Prostate gland (tissue), 2 donors: ENCODE results near the gene LONP1. TPM values are rescaled to one million over a fixed set of nuclear protein-coding genes. Genes with fewer than 3 reads are reported as not detected.
"Not testable (repeated sequence)": the region's sequence is repeated elsewhere in the genome, so short reads cannot be mapped to it uniquely, and the experiment has no call there.

Source experiments
- DNase-seq: peaks from one replicate; pipeline ENCODE4 v3.0.0-alpha.2; 2019; ENCODE audit warnings: low spot score
- H3K27ac ChIP-seq, 2 donors: fragments of 200-600 bp; sonication (generic); 2 replicates each; pipeline ENCODE4 v1.5.1; 2017 to 2019
- H3K27me3 ChIP-seq: fragments of 200-600 bp; sonication (generic); replicated peaks from 2 replicates; pipeline ENCODE4 v1.5.1; 2019; ENCODE audit not compliant: insufficient read depth
- H3K36me3 ChIP-seq, 2 donors: fragments of 200-600 bp; sonication (generic); 1 replicate in 1 of 2; 2 replicates in 1 of 2; pipeline versions ENCODE4 v1.5.1 to v1.8.1; 2017 to 2019
- H3K4me1 ChIP-seq: fragments of 200-600 bp; sonication (generic); replicated peaks from 2 replicates; pipeline ENCODE4 v1.5.1; 2019
- H3K4me3 ChIP-seq, 2 donors: fragments of 200-600 bp; sonication (generic); 2 replicates each; pipeline ENCODE4 v1.5.1; 2017 to 2019
- H3K9me3 ChIP-seq: fragments of 200-600 bp; sonication (generic); 2 replicates; pipeline ENCODE4 v1.5.1; 2017
- POLR2A ChIP-seq: fragments of 450-650 bp; IDR thresholded peaks from one replicate; pipeline ENCODE4 v1.6.1; 2016; ENCODE audit warnings: antibody characterized with exemption, mild to moderate bottlenecking
- POLR2AphosphoS5 ChIP-seq: sonication (generic); formaldehyde crosslinking; IDR thresholded peaks from one replicate; pipeline ENCODE4 v1.6.1; 2017; ENCODE audit warnings: antibody characterized with exemption
- WGBS: methylation state at CpG from one replicate; pipeline ENCODE4 v1.1.5; 2018; 5-methylcytosine and 5-hydroxymethylcytosine counted together
- intact Hi-C: fragments of 100-400 bp; cut with DNase I; formaldehyde crosslinking; loops from one replicate; pipeline ENCODE4 v1.14.2; 2022
- total RNA-seq, 2 donors: library from RNA; depleted of rRNA; stranded (reverse); fragments of >200 nt; gene quantifications; one replicate each; pipeline ENCODE4 v1.1.0, GENCODE V29; 2016
- TF ChIP-seq, protein P1 (sequence below), 4 experiments: fragments of 200-600 bp in 2 of 4; fragments of 450-650 bp in 2 of 4; sonication (generic) in 2 of 4; IDR thresholded peaks; 1 replicate in 3 of 4; 2 replicates in 1 of 4; pipeline ENCODE4 v1.5.1; 2016 to 2019; ENCODE audit warnings: antibody characterized with exemption in 4 of 4, mild to moderate bottlenecking in 2 of 4, moderate library complexity in 2 of 4

LONP1 gene
- total RNA-seq, 2 donors from 2014 or later, result 62.7 to 120 TPM

DNA sequence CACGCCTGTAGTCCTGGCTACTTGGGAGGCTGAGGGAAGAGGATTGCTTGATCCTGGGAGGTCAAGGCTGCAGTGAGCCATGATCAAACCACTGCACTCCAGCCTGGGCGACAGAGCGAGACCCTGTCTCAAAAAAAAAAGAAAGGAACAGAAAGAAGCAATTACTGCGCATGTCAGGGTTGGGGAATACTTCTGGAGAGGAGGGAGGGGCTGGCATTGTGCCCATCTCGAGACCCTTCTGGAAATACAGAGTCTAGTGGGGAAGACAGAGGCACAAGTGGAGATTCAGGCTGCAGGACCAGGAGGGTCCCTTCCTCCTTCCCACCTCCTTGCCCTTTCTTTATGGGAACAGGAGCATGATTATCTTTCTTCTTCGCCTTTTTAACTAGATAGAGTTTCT, 33.8 kb upstream of the LONP1 start:
- no peaks in the 10 kb centered on the region for H3K27me3 ChIP-seq
- no peaks in the 10 kb centered on the region for H3K9me3 ChIP-seq
- no peaks in the 10 kb centered on the region for H3K36me3 ChIP-seq
- intact Hi-C loops, result no loop called here
- no peak overlapping the region for H3K4me3 ChIP-seq
- TF ChIP-seq, protein P1, sequence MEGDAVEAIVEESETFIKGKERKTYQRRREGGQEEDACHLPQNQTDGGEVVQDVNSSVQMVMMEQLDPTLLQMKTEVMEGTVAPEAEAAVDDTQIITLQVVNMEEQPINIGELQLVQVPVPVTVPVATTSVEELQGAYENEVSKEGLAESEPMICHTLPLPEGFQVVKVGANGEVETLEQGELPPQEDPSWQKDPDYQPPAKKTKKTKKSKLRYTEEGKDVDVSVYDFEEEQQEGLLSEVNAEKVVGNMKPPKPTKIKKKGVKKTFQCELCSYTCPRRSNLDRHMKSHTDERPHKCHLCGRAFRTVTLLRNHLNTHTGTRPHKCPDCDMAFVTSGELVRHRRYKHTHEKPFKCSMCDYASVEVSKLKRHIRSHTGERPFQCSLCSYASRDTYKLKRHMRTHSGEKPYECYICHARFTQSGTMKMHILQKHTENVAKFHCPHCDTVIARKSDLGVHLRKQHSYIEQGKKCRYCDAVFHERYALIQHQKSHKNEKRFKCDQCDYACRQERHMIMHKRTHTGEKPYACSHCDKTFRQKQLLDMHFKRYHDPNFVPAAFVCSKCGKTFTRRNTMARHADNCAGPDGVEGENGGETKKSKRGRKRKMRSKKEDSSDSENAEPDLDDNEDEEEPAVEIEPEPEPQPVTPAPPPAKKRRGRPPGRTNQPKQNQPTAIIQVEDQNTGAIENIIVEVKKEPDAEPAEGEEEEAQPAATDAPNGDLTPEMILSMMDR (IDR thresholded peaks at IDR 0.05), result no peak
- TF ChIP-seq POLR2AphosphoS5, result no peak
- TF ChIP-seq POLR2A, result no peak
- no peak overlapping the region for H3K27ac ChIP-seq
- no peaks in the 10 kb centered on the region for H3K4me1 ChIP-seq
- WGBS, result 65% methylated on average over 6 of the region's 6 CpGs
- no peak for DNase-seq

DNA sequence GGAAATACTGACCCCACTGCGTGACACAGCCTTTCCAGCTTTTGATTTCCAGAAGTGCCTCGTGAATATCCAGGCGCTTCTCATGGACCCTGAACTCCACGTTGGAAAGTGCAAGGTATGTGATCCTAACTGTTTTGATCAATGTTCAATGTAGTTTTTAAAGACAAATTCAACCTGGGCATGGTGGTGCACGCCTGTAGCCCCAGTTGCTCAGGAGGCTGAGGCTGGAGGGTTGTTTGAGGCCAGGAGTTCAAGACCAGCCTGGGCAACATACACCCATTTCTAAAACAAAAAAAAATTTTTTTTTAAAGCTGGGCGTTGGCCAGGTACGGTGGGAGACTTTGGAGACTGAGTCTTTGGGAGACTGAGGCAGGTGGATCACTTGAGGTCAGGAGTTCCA, 31.8 kb upstream of the LONP1 start:
- no peak overlapping the region for H3K4me3 ChIP-seq
- no peaks in the 10 kb centered on the region for H3K36me3 ChIP-seq
- 79% methylated on average over 7 of the region's 7 CpGs for WGBS
- intact Hi-C loops, result no loop called here
- H3K9me3 ChIP-seq, result no peaks in the 10 kb centered on the region
- TF ChIP-seq POLR2A, result no peak
- no peak for TF ChIP-seq POLR2AphosphoS5
- TF ChIP-seq, protein P1 (IDR thresholded peaks at IDR 0.05), result no peak
- no peak for DNase-seq
- H3K27ac ChIP-seq, result no peak overlapping the region
- no peaks in the 10 kb centered on the region for H3K4me1 ChIP-seq
- H3K27me3 ChIP-seq, result no peaks in the 10 kb centered on the region

DNA sequence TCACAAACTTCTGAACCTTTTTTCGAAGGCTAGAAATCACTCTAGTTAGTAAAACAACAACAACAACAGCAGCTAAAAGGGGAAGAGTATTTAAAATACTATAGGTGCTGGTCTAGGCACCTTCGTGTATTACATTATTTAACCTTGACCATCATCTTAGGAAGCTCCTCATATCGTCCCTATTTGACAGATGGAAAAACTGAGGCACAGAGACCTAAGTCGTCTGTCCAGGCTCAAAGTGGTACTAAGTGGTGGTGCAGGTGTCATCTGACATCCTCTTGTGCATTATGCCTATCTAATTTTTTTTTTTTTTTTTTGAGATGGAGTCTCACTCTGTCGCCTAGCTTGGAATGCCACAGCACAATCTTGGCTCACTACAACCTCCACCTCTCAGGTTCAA, 29.6 kb upstream of the LONP1 start:
- intact Hi-C loops, result no loop called here
- TF ChIP-seq, protein P1 (IDR thresholded peaks at IDR 0.05), result no peak
- TF ChIP-seq POLR2AphosphoS5 (no peak), POLR2A (no peak)
- Histone ChIP-seq H3K4me1 (no peaks in the 10 kb centered on the region), H3K9me3 (no peaks in the 10 kb centered on the region), H3K36me3 (no peaks in the 10 kb centered on the region), H3K27ac (no peak overlapping the region), H3K27me3 (no peaks in the 10 kb centered on the region), H3K4me3 (no peak overlapping the region)
- 92% methylated on average over 5 of the region's 5 CpGs for WGBS
- DNase-seq, result no peak

DNA sequence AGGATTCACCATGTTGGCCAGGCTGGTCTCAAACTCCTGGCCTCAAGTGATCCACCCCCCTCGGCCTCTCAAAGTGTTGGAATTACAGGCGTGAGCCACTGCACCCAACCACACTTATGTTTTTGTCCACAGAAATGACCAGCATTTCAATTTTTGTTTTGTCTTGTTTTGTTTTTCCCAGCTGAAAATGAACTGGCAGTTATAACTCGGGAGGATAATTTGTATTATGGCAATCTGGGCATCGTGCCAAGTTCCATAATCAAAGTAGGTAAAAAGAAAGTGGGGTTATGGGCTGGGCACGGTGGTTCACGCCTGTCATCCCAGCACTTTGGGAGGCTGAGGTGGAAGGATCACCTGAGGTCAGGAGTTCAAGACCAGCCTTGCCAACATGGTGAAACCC, 29.0 kb upstream of the LONP1 start:
- DNase-seq, intact Hi-C loops, H3K4me1 ChIP-seq, H3K27ac ChIP-seq, H3K4me3 ChIP-seq, H3K9me3 ChIP-seq, H3K36me3 ChIP-seq, H3K27me3 ChIP-seq: not testable (repeated sequence)
- 26% methylated on average over 6 of the region's 6 CpGs for WGBS

DNA sequence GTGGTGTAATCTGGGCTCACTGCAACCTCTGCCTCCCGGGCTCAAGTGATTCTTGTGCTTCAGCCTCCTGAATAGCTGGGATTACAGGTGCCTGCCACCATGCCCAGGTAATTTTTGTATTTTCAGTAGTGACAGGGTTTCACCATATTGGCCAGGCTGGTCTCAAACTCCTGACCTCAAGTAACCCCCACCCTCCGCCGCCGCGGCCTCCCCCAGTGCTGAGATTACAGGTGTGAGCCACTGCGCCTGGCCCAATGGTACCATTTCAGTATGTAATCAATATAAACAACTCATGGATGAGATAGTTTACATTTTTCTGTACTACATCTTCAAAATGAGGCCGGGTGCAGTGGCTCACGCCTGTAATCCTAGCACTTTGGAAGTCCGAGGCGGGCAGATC, 25.1 kb upstream of the LONP1 start:
- H3K27me3 ChIP-seq, H3K9me3 ChIP-seq, H3K4me3 ChIP-seq, intact Hi-C loops, H3K36me3 ChIP-seq, H3K27ac ChIP-seq, H3K4me1 ChIP-seq, DNase-seq: not testable (repeated sequence)
- 87% methylated on average over 10 of the region's 10 CpGs for WGBS

DNA sequence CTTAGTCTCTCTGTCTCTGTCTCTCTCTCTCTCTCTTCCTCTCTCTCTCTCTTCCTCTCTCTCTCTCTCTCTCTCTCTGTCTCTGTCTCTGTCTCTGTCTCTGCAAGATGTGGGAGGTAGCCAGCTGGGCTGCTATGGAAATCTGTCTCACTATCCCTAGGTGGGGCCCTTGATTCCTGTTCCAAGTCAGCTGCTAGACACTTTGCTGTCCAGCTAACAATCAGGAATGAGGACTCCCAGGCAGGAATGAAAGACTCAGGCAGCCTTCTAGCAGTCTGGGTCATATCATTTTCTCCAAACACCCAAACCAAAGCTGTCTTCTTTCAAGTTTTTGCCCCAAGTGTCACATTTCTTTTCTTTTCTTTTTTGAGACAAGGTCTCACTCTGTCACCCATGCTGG, 23.7 kb upstream of the LONP1 start:
- intact Hi-C loops, result no loop called here
- no peaks in the 10 kb centered on the region for H3K9me3 ChIP-seq
- H3K27me3 ChIP-seq, result no peaks in the 10 kb centered on the region
- H3K4me3 ChIP-seq, result no peak overlapping the region
- no peaks in the 10 kb centered on the region for H3K36me3 ChIP-seq
- TF ChIP-seq POLR2AphosphoS5 (no peak), POLR2A (no peak)
- H3K27ac ChIP-seq, result no peak overlapping the region
- no peaks in the 10 kb centered on the region for H3K4me1 ChIP-seq
- DNase-seq, result no peak
